ENCODE results near the gene SLC35B1.

The SLC35B1 gene

GRCh38 chr17:49677134-49677932 is 30.4 kb downstream of the SLC35B1 start:
- no peak for TF ChIP-seq FOXP2 (optimal IDR thresholded peaks at IDR 0.05; ENCODE audit: borderline replicate concordance, extremely low read depth, extremely low read length, insufficient read depth)
- peak; percentile 82 for TF ChIP-seq POLR2AphosphoS5 (IDR thresholded peaks at IDR 0.05; ENCODE audit: low read depth, low read length)
- peak; percentile 62; the same call in 1 of the 2 replicates for TF ChIP-seq TAF1 (IDR thresholded peaks at IDR 0.05; ENCODE audit: borderline replicate concordance, insufficient read depth, low read length)

- no peak for TF ChIP-seq TAF1 (IDR thresholded peaks at IDR 0.05; ENCODE audit: borderline replicate concordance, insufficient read depth, low read length)
- no peak for TF ChIP-seq REST (IDR thresholded peaks at IDR 0.05; ENCODE audit: insufficient read depth in 1 of 2, low read depth in 2 of 2, low read length in 2 of 2)
- no peak for TF ChIP-seq POLR2AphosphoS5 (IDR thresholded peaks at IDR 0.05; ENCODE audit: low read depth, low read length)
- no peak for TF ChIP-seq FOXP2 (optimal IDR thresholded peaks at IDR 0.05; ENCODE audit: borderline replicate concordance, extremely low read depth, extremely low read length, insufficient read depth)
- no peak for TF ChIP-seq SIN3A (IDR thresholded peaks at IDR 0.05; ENCODE audit: borderline replicate concordance, insufficient read depth, low read length)
Observed at GRCh38 chr17:49676276-49676868, 31.4 kb downstream of the SLC35B1 start.

GRCh38 chr17:49674507-49674906 is 33.3 kb downstream of the SLC35B1 start:
- TF ChIP-seq TAF1 (IDR thresholded peaks at IDR 0.05; ENCODE audit: borderline replicate concordance, insufficient read depth, low read length) (no peak), SIN3A (IDR thresholded peaks at IDR 0.05; ENCODE audit: borderline replicate concordance, insufficient read depth, low read length) (no peak), FOXP2 (optimal IDR thresholded peaks at IDR 0.05; ENCODE audit: borderline replicate concordance, extremely low read depth, extremely low read length, insufficient read depth) (no peak), REST (IDR thresholded peaks at IDR 0.05; ENCODE audit: insufficient read depth in 1 of 2, low read depth in 2 of 2, low read length in 2 of 2) (no peak), POLR2AphosphoS5 (IDR thresholded peaks at IDR 0.05; ENCODE audit: low read depth, low read length) (no peak)

GRCh38 chr17:49670641-49671040 is 37.1 kb downstream of the SLC35B1 start:
- TF ChIP-seq SIN3A (IDR thresholded peaks at IDR 0.05; ENCODE audit: borderline replicate concordance, insufficient read depth, low read length): no peak
- TF ChIP-seq TAF1 (IDR thresholded peaks at IDR 0.05; ENCODE audit: borderline replicate concordance, insufficient read depth, low read length): no peak
- no peak for TF ChIP-seq FOXP2 (optimal IDR thresholded peaks at IDR 0.05; ENCODE audit: borderline replicate concordance, extremely low read depth, extremely low read length, insufficient read depth)
- no peak for TF ChIP-seq POLR2AphosphoS5 (IDR thresholded peaks at IDR 0.05; ENCODE audit: low read depth, low read length)
- TF ChIP-seq REST (IDR thresholded peaks at IDR 0.05; ENCODE audit: insufficient read depth in 1 of 2, low read depth in 2 of 2, low read length in 2 of 2): no peak

- TF ChIP-seq POLR2AphosphoS5 (IDR thresholded peaks at IDR 0.05; ENCODE audit: low read depth, low read length): no peak
- TF ChIP-seq FOXP2 (optimal IDR thresholded peaks at IDR 0.05; ENCODE audit: borderline replicate concordance, extremely low read depth, extremely low read length, insufficient read depth): no peak
- TF ChIP-seq SIN3A (IDR thresholded peaks at IDR 0.05; ENCODE audit: borderline replicate concordance, insufficient read depth, low read length): no peak
- TF ChIP-seq TAF1 (IDR thresholded peaks at IDR 0.05; ENCODE audit: borderline replicate concordance, insufficient read depth, low read length): no peak
- no peak for TF ChIP-seq REST (IDR thresholded peaks at IDR 0.05; ENCODE audit: insufficient read depth in 1 of 2, low read depth in 2 of 2, low read length in 2 of 2)
Observed at GRCh38 chr17:49670002-49670401, 37.8 kb downstream of the SLC35B1 start.
